Smooth muscle cell (in vitro differentiated cells): Measurements from ENCODE around the gene L3MBTL2. TPM values are rescaled to one million over a fixed set of nuclear protein-coding genes. Genes with fewer than 3 reads are reported as not detected.
"Not testable (repeated sequence)": the region's sequence is repeated elsewhere in the genome, so short reads cannot be mapped to it uniquely, and the experiment has no call there.

Experiments
- DNase-seq: peaks from one replicate; lab custom pipeline; 2025; ENCODE audit not compliant: unreplicated experiment; lab: John Stamatoyannopoulos, UW
- H2AFZ ChIP-seq: fragments of 200-600 bp; sonication (generic); 2 replicates; pipeline ENCODE4 v1.6.0; 2016; ENCODE audit warnings: antibody characterized with exemption, low read depth, mild to moderate bottlenecking
- H3F3A ChIP-seq: fragments of 200-600 bp; sonication (generic); 2 replicates; pipeline ENCODE4 v1.6.0; 2017; ENCODE audit warnings: antibody characterized with exemption, low read depth
- H3K27ac ChIP-seq: fragments of 200-600 bp; sonication (generic); 2 replicates; pipeline ENCODE4 v1.5.1; 2016; ENCODE audit warnings: low read depth, mild to moderate bottlenecking
- H3K27me3 ChIP-seq: fragments of 200-600 bp; sonication (generic); 2 replicates; pipeline ENCODE4 v1.6.1; 2016; ENCODE audit warnings: low read depth, mild to moderate bottlenecking
- H3K36me3 ChIP-seq: fragments of 200-600 bp; sonication (generic); 2 replicates; pipeline ENCODE4 v1.5.1; 2016; ENCODE audit warnings: low read depth
- H3K4me1 ChIP-seq: fragments of 200-600 bp; sonication (generic); 2 replicates; pipeline ENCODE4 v1.5.1; 2016; ENCODE audit warnings: low read depth
- H3K4me2 ChIP-seq: fragments of 200-600 bp; sonication (generic); 2 replicates; pipeline ENCODE4 v1.6.0; 2016; ENCODE audit warnings: mild to moderate bottlenecking
- H3K4me3 ChIP-seq: fragments of 200-600 bp; sonication (generic); 2 replicates; pipeline ENCODE4 v1.5.1; 2016; ENCODE audit warnings: mild to moderate bottlenecking
- H3K79me2 ChIP-seq: fragments of 200-600 bp; sonication (generic); 2 replicates; pipeline ENCODE4 v1.6.0; 2016; ENCODE audit warnings: low read depth, mild to moderate bottlenecking
- H3K9ac ChIP-seq: fragments of 200-600 bp; sonication (generic); 2 replicates; pipeline ENCODE4 v1.6.0; 2016; ENCODE audit warnings: low read depth
- H3K9me3 ChIP-seq: fragments of 200-600 bp; sonication (generic); replicated peaks from 2 replicates; pipeline ENCODE4 v1.5.1; 2016; ENCODE audit warnings: low read depth
- H4K20me1 ChIP-seq: fragments of 200-600 bp; sonication (generic); 2 replicates; pipeline ENCODE4 v1.6.0; 2016; ENCODE audit warnings: low read depth
- CTCF ChIP-seq: fragments of 200-600 bp; sonication (generic); IDR thresholded peaks from 2 replicates; pipeline ENCODE4 v1.5.1; 2017; ENCODE audit warnings: borderline replicate concordance, mild to moderate bottlenecking, antibody characterized with exemption; ENCODE audit not compliant: insufficient read depth, poor library complexity, severe bottlenecking
- whole genome bisulfite sequencing: methylation state at CpG from one replicate; pipeline ENCODE4 v1.1.7; 2016; ENCODE audit warnings: low lambda C conversion rate; 5-methylcytosine and 5-hydroxymethylcytosine counted together
- polyA plus RNA-seq: library from polyadenylated mRNA; unstranded; fragments of >200 nt; fragmentation: Nextera tagmentation; extraction: Ambion mirVana; gene quantifications from 2 replicates; pipeline ENCODE4 v1.2.1, GENCODE V29; 2016
- total RNA-seq: library from RNA; depleted of rRNA; stranded (reverse); fragments of >200 nt; gene quantifications from 2 replicates; pipeline ENCODE4 v1.2.3, GENCODE V29; 2014

Gene L3MBTL2
- total and polyA plus RNA-seq, 2 experiments from 2014 or later: 10.7 to 15.5 TPM

GRCh38 chr22:41257696-41258095 lies 52.6 kb downstream of the L3MBTL2 start:
- no peaks in the 10 kb centered on the region for H3F3A ChIP-seq
- H3K9ac ChIP-seq: no peak overlapping the region
- no peaks in the 10 kb centered on the region for H3K4me1 ChIP-seq
- no peak overlapping the region for H3K27ac ChIP-seq
- WGBS: 96% methylated on average over 11 of the region's 11 CpGs
- DNase-seq: no peak
- no peaks in the 10 kb centered on the region for H3K36me3 ChIP-seq
- peaks cover 3% of the 10 kb centered on the region for H4K20me1 ChIP-seq
- no peak overlapping the region for H2AFZ ChIP-seq
- H3K4me2 ChIP-seq: no peak overlapping the region
- no peaks in the 10 kb centered on the region for H3K9me3 ChIP-seq
- TF ChIP-seq CTCF: no peak
- H3K27me3 ChIP-seq: no peaks in the 10 kb centered on the region
- no peaks in the 10 kb centered on the region for H3K79me2 ChIP-seq
- H3K4me3 ChIP-seq: no peak overlapping the region

GRCh38 chr22:41259756-41260155 lies 54.6 kb downstream of the L3MBTL2 start:
- H3K4me3 ChIP-seq, H3K27me3 ChIP-seq, H3K27ac ChIP-seq, H3K9ac ChIP-seq, H2AFZ ChIP-seq, H3K4me1 ChIP-seq, H3K4me2 ChIP-seq, DNase-seq, H3K9me3 ChIP-seq, H3K36me3 ChIP-seq, H3K79me2 ChIP-seq, H3F3A ChIP-seq: not testable (repeated sequence)
- H4K20me1 ChIP-seq: peaks cover 16% of the 10 kb centered on the region
- WGBS: 99% methylated on average over 4 of the region's 4 CpGs

- Histone ChIP-seq H3K27ac (no peak overlapping the region), H4K20me1 (peaks cover 20% of the 10 kb centered on the region), H3F3A (no peaks in the 10 kb centered on the region), H3K79me2 (no peaks in the 10 kb centered on the region), H3K9ac (no peak overlapping the region), H2AFZ (no peak overlapping the region), H3K4me1 (no peaks in the 10 kb centered on the region), H3K27me3 (no peaks in the 10 kb centered on the region), H3K36me3 (no peaks in the 10 kb centered on the region), H3K4me3 (no peak overlapping the region), H3K9me3 (no peaks in the 10 kb centered on the region), H3K4me2 (no peak overlapping the region)
- 95% methylated on average over 7 of the region's 7 CpGs for WGBS
- no peak for DNase-seq
- TF ChIP-seq CTCF: no peak
Observed at GRCh38 chr22:41260871-41261270, 55.8 kb downstream of the L3MBTL2 start.

- no peak for DNase-seq
- Histone ChIP-seq H3K36me3 (no peaks in the 10 kb centered on the region), H3K27ac (no peak overlapping the region), H3K4me3 (no peak overlapping the region), H2AFZ (no peak overlapping the region), H4K20me1 (peaks cover 18% of the 10 kb centered on the region), H3K9me3 (no peaks in the 10 kb centered on the region), H3K4me2 (no peak overlapping the region), H3K4me1 (no peaks in the 10 kb centered on the region), H3K9ac (no peak overlapping the region), H3K27me3 (no peaks in the 10 kb centered on the region), H3K79me2 (no peaks in the 10 kb centered on the region), H3F3A (no peaks in the 10 kb centered on the region)
- no peak for TF ChIP-seq CTCF
- whole genome bisulfite sequencing: 87% methylated on average over 12 of the region's 12 CpGs
Observed at GRCh38 chr22:41261541-41262249, 56.6 kb downstream of the L3MBTL2 start.
